ENCODE measurements around the gene PTPRB.
"Not testable (repeated sequence)": the region's sequence is repeated elsewhere in the genome, so short reads cannot be mapped to it uniquely, and the experiment has no call there.

PTPRB gene

DNA sequence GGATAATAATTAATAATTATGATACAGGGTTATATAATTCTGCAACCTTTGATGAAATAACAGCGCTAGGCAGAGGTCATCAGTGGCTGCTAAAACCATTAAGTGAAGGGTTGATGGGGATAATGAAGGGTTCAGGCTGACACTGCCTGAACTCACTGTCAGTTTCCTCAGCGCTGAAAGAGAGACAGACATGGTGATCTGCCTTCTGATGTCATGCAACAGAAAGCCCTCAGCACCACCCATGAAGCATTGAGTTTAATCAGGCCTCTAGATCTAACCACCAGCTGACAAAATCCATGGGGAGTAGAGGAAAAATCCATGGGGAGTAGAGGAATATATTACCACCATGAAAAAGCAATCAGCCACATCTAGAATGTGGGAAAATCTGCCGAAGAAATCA is 107.6 kb downstream of the PTPRB start:
- no peak for DNase-seq

DNA sequence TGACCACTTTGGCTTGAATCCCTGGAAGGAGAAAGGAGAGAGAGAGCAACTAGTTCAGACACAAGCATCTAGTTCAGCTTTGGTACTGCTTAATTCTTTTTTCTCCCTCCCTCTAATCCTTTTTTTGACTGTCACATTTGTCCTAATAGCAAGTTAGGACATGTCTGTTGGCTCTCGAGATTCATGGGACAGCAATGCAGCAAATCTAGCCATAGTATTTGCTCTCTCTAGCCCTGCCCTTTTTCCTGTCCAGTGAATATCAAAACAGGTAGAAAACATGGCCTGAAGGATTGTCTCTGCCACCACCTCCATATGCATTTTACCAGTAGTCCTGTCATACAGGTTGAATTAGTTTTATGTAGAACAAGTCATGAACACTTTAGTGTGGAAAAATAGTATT is 116.4 kb downstream of the PTPRB start:
- DNase-seq: no peak

DNA sequence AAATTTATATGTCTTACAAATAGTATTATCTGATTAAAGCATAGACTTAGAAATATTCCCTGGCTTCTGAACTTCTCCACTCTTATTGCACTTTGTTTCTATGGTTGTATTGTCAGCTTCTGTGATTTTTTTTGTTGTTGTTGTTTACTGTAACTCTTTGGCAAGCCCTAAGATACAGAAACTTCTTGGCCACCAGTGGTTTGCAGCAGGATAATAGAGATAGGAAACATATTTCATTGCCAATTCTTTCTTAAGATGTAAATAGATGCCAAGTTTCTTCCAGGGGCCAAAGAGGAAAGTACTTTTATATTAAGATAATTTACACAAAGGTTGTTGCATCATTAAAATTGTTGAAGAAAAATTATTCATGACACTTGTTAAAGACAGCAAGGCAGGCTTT is 123.8 kb downstream of the PTPRB start:
- DNase-seq: no peak

DNA sequence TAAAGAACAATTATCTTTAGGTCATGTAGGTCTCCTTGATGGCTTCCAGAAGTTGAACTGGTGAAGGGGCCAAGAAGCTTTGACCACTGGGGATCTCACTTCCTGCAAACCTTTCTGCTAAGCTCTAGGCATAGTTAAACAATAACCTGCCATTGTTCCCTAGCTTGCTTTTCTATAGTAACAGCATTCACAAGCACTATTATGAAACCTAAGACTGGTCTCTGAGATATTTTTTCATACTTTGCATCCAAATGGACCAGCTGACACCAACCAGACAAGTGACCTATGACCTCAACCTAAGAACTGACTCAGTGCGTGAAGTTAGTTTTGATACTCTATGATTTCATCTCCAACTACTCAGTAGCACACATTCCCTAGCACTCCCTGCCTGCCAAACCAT is 129.1 kb downstream of the PTPRB start:
- DNase-seq: no peak

DNA sequence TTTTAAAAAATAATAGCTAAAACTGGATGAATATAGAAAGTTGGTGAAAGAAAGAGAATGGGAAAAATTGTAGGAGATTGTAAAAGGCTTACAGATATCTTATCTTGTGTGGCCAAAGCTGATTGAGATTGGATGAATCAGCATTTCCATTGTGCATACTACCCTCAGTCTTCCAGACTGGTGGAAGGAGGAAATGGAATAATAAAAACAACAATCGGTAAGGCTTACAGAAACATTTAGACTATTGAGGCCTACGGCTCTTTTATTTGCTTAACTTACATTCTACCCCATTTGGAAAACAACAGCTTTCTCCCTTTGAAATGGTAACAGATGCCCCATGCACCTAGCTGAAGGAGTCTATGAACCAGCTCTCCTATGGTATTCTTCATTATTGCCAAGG is 129.8 kb downstream of the PTPRB start:
- no peak for DNase-seq

DNA sequence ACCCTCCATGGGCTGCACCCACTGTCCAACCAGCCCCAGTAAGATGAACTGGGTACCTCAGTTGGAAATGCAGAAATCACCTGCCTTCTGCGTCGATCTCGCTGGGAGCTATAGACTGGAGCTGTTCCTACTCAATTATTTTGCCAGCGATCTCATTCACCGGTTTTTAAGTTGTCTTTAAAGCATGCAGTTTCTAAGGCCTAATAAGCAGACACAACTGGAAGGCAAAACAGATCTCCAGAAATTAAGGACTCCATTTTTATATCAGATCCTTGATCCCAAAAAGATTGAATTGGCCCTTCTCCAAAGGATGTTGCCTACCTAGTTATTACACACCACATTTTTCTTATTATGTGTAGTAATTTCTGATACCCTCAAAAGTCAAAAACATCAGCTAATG is 139.7 kb downstream of the PTPRB start:
- DNase-seq: no peak

DNA sequence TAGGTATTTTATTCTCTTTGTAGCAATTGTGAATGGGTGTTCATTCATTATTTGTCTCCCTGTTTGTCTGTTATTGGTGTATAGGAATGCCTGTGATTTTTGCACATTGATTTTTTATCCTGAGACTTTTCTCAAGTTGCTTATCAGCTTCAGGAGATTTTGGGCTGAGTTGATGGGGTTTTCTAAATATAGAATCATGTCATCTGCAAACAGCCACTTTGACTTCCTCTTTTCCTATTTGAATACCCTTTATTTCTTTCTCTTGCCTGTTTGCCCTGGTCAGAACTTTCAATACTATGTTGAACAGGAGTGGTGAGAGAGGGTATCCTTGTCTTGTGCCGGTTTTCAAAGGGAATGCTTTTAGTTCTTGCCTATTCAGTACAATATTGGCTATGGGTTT is 144.3 kb downstream of the PTPRB start:
- DNase-seq: not testable (repeated sequence)

DNA sequence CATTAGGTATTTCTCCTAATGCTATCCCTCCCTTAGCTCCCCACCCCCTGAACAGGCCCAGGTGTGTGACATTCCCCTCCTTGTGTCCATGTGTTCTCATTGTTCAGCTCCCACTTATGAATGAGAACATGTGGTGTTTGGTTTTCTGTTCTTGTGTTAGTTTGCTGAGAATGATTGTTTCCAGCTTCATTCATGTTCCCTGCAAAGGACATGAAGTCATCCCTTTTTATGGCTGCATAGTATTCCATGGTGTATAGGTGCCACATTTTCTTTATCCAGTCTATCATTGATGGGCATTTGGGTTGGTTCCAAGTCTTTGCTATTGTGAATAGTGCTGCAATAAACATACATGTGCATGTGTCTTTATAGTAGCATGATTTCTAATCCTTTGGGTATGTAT is 146.3 kb downstream of the PTPRB start:
- DNase-seq: not testable (repeated sequence)

DNA sequence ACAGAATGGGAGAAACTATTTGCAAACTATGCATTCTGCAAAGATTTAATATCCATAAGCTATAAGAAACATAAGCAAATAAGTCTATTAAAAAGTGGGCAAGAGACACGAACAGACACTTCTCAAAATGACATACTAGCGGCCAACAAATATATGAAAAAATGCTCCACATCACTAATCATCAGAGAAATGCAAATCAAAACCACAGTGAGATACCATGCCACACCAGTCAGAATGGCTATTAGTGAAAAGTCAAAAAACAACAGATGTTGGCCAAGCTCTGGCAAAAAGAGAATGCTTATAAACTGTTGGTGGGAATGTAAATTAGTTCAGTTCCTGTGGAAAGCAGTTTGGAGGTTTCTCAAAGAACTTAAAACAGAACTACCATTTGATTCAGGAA is 149.8 kb downstream of the PTPRB start:
- DNase-seq: no peak

DNA sequence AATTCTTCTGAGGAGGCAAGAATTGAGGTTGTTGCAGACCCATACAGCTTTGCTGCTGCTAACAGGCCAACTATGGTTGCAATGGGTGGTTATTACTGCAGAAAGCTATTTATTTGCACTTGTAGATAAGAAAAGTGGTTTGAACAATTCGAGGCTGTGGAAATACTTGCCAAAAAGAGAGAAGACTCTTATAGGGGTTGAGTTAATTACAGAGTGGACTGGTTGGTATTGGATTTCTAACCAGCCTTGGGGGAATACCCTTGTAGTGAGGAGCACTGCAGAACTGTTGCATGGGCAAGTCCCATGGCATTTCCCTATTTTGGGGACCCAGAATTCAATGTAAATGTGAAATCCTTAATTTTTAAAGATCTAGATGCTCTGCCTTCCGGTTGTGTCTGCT is 150.6 kb downstream of the PTPRB start:
- no peak for DNase-seq

DNA sequence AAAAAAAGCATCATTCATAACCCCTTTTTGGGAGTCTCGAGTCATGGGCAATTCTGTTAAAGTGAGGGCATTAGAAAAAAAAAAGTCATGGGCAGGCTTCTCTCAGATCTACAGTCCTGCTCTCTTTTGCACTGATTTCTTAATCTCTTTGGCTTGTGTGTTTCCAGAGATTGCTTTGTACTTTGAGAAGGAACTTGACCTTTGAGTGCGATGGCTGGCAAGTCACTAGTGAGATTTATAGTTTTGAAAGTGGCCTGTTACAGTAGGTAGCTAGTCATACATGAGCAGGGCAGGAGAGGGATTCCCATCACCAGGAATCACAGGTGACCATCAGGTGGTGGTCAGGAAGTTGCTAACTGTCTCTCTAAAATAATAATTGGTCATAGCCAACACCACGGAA is 151.5 kb downstream of the PTPRB start:
- DNase-seq: no peak

DNA sequence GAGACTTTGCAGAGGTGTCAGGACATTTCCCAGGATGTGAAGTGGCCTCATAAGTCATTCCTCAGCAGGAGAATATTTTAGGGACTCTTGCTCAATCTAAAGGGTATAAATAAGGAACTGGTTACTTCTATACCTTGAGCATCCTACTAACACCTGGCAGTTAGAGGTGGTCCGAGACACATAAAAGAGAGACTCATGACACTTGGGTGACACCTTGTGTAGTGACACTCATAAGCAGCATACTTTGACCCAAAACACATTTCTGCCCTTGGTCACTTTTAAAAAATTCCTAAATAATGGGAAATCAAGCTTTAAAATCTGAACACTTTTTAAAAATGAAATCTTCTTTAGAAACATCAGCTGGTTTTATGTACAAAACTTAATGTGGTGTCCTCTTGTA is 152.8 kb downstream of the PTPRB start:
- no peak for DNase-seq

DNA sequence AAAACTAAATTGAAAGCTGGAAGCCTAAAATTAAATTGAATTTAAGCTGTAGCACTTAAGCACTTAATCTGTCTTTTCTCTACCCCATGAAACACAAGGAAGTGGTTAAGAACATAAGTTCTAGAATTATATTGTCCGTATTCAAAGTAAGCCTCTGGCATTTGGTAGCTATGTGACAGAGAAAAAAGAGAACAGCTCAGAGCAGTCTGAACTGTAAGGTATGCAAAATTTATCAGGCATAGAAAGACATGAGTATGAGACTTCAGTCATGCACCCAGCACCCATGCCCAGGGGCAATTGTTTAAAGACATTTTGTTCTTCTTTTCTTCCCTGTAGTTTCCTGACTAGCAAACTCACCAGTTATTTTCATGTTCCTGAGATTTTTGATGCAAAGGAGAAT is 154.5 kb downstream of the PTPRB start:
- DNase-seq: no peak

DNA sequence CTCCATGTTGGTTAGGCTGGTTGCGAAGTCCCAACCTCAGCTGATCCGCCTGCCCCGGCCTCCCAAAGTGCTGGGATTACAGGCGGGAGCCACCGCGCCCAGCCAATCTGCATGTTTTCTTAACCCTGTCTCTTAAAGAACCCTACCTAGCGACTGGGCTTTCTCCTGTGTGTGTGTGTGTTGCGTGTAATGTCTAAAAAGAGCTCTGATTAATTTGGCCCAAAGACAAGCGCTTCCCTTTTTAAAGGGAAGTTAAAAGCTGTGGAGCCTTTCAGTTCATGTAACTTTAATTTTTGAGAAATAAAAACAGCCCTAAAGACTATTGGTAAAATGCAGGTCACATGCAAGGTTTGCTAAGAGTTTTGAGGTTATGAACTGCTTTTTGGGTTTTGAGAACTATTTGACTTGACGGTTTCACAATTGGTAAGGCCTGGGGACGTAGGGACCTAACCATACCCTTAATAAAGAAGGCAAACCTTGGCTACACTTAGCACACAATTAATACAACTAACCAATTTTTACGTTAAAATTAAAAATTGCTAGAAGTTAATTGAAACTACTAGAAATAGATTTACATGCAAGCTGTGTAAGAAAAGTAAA is 167.9 kb downstream of the PTPRB start:
- no peak for DNase-seq

DNA sequence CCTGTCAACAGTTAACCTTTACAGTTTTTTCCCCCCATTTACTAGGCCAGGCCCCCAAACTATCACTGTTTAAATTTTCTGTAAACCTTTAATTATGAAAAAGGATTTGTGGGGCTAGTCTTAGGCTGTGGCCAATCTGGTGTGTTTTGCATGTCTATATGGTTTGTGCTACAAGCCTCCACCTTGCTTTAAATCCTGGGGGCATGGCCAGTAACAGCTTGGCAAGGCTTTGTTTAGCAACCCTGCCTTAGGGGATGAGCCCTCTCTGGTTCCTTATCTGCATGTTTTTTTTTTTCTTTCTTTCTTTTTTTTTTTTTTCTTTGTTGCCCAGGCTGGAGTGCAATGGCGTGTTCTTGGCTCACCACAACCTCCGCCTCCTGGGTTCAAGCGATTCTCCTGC is 168.5 kb downstream of the PTPRB start:
- DNase-seq: no peak

DNA sequence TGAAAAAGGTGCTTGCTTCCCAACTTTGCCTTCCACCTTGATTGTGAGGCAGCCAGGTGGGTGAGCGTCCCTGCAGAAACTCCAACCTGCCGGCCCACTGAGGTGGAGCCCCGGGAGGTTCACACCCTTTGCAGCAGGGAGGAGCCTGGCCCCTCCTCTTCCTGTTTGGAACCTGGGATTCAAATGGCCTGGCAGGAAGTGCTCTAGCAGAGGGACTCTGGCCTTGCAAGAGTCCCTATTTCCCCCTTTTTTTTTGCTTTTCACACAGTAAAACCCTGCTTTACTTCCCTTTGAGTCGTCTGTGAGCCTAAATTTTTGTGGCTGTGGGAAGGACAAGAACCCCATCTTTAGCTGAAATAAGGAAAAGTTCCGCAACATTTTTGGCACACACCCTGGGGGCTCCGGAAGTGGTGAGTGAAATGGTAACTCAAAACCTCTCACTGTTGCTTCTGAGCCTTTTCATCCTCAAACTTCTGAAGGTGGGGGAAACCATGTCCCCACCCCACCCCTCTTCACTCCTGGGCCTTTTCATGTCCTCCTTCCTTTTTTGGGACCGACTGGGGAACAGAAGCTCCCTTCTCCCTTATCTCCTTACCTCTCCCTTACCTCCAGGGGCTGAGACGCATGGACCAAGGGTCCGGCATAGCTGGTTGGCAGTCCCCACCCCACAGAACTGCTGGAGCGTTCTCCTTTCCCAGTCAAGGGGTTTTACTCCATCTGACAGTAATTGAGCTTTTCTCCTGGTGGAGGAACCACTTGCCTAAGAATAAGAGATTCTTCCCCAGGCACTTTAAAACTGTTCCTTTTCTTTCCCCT is 169.1 kb downstream of the PTPRB start:
- no peak for DNase-seq

DNA sequence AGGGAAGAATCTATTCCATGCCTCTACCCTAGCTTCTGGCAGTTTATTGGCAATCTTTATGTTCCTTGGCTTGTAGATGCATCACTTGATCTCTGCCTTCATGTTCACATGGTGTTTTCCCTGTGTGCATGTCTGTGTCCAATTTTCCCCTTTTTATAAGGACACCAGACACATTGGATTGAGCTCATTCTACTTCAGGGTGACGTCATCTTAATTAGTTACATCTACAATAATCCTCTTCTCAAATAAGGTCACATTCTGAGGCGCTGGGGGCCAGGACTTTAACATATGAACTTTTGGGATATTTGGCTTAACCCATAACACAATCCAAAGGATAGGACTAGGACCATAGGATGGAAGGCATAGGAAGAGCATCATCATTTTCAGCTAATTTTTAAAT is 169.8 kb downstream of the PTPRB start:
- DNase-seq: no peak

DNA sequence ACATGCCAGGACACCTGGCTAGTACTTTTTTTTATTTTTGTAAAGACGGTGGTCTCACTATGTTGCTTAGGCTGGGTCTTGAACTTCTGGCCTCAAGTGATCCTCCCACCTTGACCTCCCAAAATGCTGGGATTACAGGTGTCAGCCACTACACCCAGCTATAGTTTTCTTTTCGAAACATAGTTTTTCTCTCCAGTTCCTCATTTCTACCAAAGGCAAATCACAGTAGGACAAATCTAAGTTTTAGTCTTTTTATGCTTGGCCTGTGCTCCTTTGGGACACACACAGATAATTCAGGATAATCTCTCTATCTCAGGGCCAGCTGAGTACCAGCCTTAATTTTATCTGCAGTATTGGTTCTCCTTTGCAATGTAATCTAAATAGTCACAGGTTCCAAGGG is 170.5 kb downstream of the PTPRB start:
- no peak for DNase-seq
